ENCODE data around the gene P4HB.

DNA sequence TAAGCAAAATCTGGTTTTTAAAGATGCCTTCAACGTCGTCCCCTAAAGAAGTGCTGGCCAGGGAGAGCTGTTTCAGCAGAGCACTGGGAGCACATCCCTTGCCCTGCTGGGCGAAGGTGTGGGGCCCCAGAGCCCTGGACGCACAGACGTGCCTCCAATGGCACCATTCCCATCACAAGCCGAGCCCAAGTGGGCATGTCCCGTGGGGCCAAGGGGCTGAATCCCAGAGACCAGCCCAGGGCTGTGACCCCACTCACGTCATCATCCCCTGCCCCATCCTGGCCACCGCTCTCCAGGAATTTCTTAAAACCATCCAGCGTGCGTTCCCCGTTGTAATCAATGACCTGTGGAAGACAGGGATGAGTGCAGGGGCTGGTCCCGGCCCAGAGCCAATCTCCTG, 15.4 kb downstream of the P4HB start:
- TF ChIP-seq, protein P1, sequence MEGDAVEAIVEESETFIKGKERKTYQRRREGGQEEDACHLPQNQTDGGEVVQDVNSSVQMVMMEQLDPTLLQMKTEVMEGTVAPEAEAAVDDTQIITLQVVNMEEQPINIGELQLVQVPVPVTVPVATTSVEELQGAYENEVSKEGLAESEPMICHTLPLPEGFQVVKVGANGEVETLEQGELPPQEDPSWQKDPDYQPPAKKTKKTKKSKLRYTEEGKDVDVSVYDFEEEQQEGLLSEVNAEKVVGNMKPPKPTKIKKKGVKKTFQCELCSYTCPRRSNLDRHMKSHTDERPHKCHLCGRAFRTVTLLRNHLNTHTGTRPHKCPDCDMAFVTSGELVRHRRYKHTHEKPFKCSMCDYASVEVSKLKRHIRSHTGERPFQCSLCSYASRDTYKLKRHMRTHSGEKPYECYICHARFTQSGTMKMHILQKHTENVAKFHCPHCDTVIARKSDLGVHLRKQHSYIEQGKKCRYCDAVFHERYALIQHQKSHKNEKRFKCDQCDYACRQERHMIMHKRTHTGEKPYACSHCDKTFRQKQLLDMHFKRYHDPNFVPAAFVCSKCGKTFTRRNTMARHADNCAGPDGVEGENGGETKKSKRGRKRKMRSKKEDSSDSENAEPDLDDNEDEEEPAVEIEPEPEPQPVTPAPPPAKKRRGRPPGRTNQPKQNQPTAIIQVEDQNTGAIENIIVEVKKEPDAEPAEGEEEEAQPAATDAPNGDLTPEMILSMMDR (IDR thresholded peaks at IDR 0.05), result no peak
- TF ChIP-seq POLR2A (IDR thresholded peaks at IDR 0.05), result no peak
